Body of pancreas (tissue), 4 donors: ENCODE results near the gene CACNA2D4.

Experiments
- CTCF ChIP-seq, 7 experiments: fragments of 450-650 bp in 4 of 7; fragments of 200-600 bp in 3 of 7; sonication (generic) in 3 of 7; IDR thresholded peaks; one replicate each; pipeline ENCODE4 v1.5.1; 2016 to 2019; ENCODE audit warnings: antibody characterized with exemption in 7 of 7
- POLR2A ChIP-seq, 3 donors: fragments of 450-650 bp; IDR thresholded peaks; one replicate each; pipeline ENCODE4 v1.6.1; 2016; ENCODE audit warnings: antibody characterized with exemption in 3 of 3, mild to moderate bottlenecking in 2 of 3

GRCh38 chr12:1837541-1838204 lies 80.8 kb downstream of the CACNA2D4 start:
- no peak for TF ChIP-seq CTCF (IDR thresholded peaks at IDR 0.05)
- no peak for TF ChIP-seq POLR2A (IDR thresholded peaks at IDR 0.05)
